Brain microvascular endothelial cell (primary cell): ENCODE measurements around the gene MRS2.

Source experiments
- DNase-seq: peaks from one replicate; pipeline ENCODE4 v3.0.0-alpha.2; 2020
- H3K27ac ChIP-seq: fragments of 250-450 bp; sonication (Bioruptor Pico); 2 replicates; pipeline ENCODE4 v1.5.1; 2020; ENCODE audit warnings: mild to moderate bottlenecking, moderate library complexity
- H3K27me3 ChIP-seq: fragments of 250-450 bp; sonication (Bioruptor Pico); replicated peaks from 2 replicates; pipeline ENCODE4 v1.5.1; 2020; ENCODE audit warnings: mild to moderate bottlenecking
- H3K36me3 ChIP-seq: fragments of 250-450 bp; sonication (Bioruptor Pico); replicated peaks from 2 replicates; pipeline ENCODE4 v1.5.1; 2020; ENCODE audit warnings: mild to moderate bottlenecking
- H3K4me3 ChIP-seq: 2 replicates; pipeline ENCODE4 v1.5.1; 2011; ENCODE audit warnings: low read depth, mild to moderate bottlenecking, control low read depth, low read length, moderate library complexity
- in situ Hi-C: cut with HindIII; loops from 2 replicates; pipeline ENCODE4 v1.10.0; 2017; ENCODE audit warnings: low sequenced_read_pairs, low pct_ligation_motif_present
- TF ChIP-seq, protein P1 (sequence below): IDR thresholded peaks from 2 replicates; pipeline ENCODE4 v1.5.1; 2011; ENCODE audit warnings: low read depth, mild to moderate bottlenecking, moderate library complexity, low read length, control low read depth, inconsistent platforms; ENCODE audit errors: missing control alignments

The MRS2 gene

DNA sequence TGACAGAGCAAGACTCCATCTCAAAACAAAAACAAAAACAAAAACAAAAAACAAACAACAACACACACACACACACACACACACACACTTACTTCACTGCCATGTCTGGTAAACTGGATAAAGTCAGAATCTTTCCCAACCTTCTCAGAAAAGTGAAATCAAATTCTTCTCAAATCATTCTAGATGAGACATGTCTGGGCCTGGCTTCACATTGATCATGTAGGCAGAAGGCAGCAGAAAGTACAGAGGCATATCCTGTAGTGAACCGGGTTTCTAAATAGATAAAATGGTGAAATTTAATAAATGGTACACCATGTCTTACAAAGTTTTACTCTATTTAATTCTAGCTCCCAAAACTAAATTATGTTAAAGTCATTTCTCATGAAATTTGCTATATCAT, 14.9 kb upstream of the MRS2 start:
- no peak for DNase-seq
- in situ Hi-C loops = no loop called here
- no peaks in the 10 kb centered on the region for H3K27me3 ChIP-seq

DNA sequence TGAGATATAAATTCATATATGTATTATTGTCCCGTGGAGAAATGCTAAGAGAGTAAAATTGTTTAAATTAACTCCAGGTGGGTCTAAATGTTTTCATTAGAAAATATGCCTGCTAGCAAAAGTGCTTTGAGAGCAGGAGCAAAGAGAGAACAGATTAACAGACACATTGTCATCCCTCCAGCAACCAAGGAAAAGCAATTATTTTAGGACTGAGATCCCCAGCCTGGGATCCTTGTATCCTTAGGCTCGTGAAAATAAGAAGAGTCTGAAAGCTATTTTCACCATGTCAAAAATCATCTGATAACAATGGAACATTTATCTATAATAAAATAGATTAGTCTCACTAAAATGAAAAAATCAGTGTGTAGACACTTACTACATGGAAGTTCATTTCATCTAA, 11.5 kb upstream of the MRS2 start:
- Histone ChIP-seq H3K36me3 (no peaks in the 10 kb centered on the region), H3K27ac (no peak overlapping the region), H3K4me3 (no peak overlapping the region), H3K27me3 (no peaks in the 10 kb centered on the region)
- in situ Hi-C loops = no loop called here
- TF ChIP-seq, protein P1, sequence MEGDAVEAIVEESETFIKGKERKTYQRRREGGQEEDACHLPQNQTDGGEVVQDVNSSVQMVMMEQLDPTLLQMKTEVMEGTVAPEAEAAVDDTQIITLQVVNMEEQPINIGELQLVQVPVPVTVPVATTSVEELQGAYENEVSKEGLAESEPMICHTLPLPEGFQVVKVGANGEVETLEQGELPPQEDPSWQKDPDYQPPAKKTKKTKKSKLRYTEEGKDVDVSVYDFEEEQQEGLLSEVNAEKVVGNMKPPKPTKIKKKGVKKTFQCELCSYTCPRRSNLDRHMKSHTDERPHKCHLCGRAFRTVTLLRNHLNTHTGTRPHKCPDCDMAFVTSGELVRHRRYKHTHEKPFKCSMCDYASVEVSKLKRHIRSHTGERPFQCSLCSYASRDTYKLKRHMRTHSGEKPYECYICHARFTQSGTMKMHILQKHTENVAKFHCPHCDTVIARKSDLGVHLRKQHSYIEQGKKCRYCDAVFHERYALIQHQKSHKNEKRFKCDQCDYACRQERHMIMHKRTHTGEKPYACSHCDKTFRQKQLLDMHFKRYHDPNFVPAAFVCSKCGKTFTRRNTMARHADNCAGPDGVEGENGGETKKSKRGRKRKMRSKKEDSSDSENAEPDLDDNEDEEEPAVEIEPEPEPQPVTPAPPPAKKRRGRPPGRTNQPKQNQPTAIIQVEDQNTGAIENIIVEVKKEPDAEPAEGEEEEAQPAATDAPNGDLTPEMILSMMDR = no peak
- no peak for DNase-seq

More for the DNA sequence above, 14.9 kb upstream of the MRS2 start:
- H3K27ac ChIP-seq = no peak overlapping the region
- H3K4me3 ChIP-seq = no peak overlapping the region
- TF ChIP-seq, protein P1 = no peak
- H3K36me3 ChIP-seq = no peaks in the 10 kb centered on the region

GRCh38 chr6:24391756-24392405, 10.9 kb upstream of the MRS2 start:
- no peak overlapping the region for H3K27ac ChIP-seq
- H3K27me3 ChIP-seq = no peaks in the 10 kb centered on the region
- no peaks in the 10 kb centered on the region for H3K36me3 ChIP-seq
- DNase-seq = no peak
- in situ Hi-C loops = no loop called here
- H3K4me3 ChIP-seq = no peak overlapping the region
- TF ChIP-seq, protein P1 = no peak

DNA sequence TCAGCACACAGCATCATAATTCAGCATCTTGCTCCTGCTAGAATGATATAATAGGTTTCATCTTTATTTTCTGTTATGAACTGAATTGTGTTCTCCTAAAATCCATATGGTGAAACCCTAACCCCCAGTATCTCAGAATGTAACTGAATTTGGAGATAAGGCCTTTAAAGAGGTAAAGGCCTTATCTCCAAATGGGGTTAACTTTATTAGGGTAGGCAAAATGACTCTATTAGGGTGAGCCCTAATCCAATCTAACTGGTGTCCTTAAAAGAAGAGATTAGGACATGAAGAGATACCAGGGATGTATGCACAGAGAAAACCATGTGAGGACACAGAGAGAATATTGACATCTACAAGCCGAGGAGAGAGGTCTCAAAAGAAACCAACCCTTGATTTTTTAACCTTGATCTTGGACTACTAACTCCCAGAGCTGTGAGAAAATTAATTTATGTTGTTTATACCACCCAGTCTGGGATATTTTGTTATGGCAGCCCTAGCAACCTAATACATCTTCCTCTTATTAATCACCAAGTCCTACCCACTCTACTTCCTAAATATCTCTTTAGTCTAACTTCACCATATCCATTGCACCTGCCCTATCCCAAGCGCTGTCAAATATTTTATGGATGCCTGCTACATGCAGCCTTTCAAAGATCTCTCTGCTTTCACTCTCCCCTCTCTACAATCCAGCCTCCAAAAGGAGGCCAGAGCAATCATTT, 8.5 kb upstream of the MRS2 start:
- in situ Hi-C loops = no loop called here
- TF ChIP-seq, protein P1 = no peak
- no peak for DNase-seq
- H3K4me3 ChIP-seq = no peak overlapping the region
- H3K36me3 ChIP-seq = no peaks in the 10 kb centered on the region
- H3K27me3 ChIP-seq = no peaks in the 10 kb centered on the region
- H3K27ac ChIP-seq = no peak overlapping the region

- Histone ChIP-seq H3K4me3 (no peak overlapping the region), H3K27me3 (no peaks in the 10 kb centered on the region), H3K27ac (no peak overlapping the region), H3K36me3 (no peaks in the 10 kb centered on the region)
- TF ChIP-seq, protein P1 = no peak
- in situ Hi-C loops = no loop called here
- DNase-seq = peak; percentile 71
Measured at GRCh38 chr6:24394780-24395437, 7.8 kb upstream of the MRS2 start.
